Measurements from ENCODE around the gene CDK19. TPM values are rescaled to one million over a fixed set of nuclear protein-coding genes. Genes with fewer than 3 reads are reported as not detected.

CDK19 gene
- total and polyA plus RNA-seq, 2 of the 4 experiments (the other 2 are of a cell fraction) = 6.0 to 6.8 TPM

DNA sequence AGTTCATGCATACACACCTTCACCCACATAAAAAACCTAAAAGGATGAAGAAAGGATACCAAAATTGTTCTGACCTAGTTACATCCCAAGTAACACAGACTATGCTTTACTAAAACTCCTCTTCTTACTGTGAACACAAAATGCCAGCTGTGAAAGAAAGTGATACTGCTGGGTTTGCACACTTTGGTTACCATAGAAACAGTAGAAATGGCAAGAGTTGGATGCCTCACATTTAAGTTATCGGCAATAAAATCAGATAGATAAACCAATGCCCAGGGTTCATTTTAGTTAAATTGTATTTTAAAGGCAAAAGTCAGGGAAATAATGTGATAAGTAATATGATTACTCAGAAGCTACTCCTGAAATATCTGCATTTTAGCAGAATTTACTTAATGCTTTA, 161.9 kb downstream of the CDK19 start:
- no peak overlapping the region for H3K4me3 ChIP-seq (ENCODE audit: insufficient read depth, low read depth, low read length)
- no peaks in the 10 kb centered on the region for H3K79me1 ChIP-seq (ENCODE audit: low read depth in 1 of 2, low read length in 2 of 2)
- no peak overlapping the region for H2BK20ac ChIP-seq (ENCODE audit: low read depth, low read length)
- H4K8ac ChIP-seq (ENCODE audit: low read depth in 2 of 2, low read length in 2 of 2) = no peak overlapping the region
- H3K9ac ChIP-seq (ENCODE audit: low read depth, low read length) = no peak overlapping the region
- CTCF ChIA-PET = no interaction called here
- no peak overlapping the region for H2BK5ac ChIP-seq (ENCODE audit: low read depth, low read length, poor library complexity, severe bottlenecking)
- no peak overlapping the region for H2AK5ac ChIP-seq (ENCODE audit: low read depth, low read length)
- intact Hi-C loops (cut with micrococcal nuclease) = no loop called here
- WGBS, 2 experiments (ENCODE audit: extremely low coverage in 2 of 2, insufficient read length in 1 of 2) = no CpG with 5 or more reads among the region's 1 CpG
- no peaks in the 10 kb centered on the region; the same call in 1 of the 2 replicates for H3K4me1 ChIP-seq (ENCODE audit: control insufficient read depth, insufficient read depth, low read length)
- H3K4me2 ChIP-seq (ENCODE audit: low read depth, low read length) = no peak overlapping the region
- H2AFZ ChIP-seq (replicated peaks; ENCODE audit: low read length, poor library complexity) = no peak overlapping the region
- in situ Hi-C loops (cut with MboI; ENCODE audit: low sequenced_read_pairs) = no loop called here
- no peak overlapping the region for H2AK9ac ChIP-seq (replicated peaks; ENCODE audit: low read depth, low read length, poor library complexity)
- H3K4ac ChIP-seq (ENCODE audit: low read depth, low read length) = no peak overlapping the region
- no peak overlapping the region for H2BK15ac ChIP-seq (ENCODE audit: low read depth, low read length)
- H2BK120ac ChIP-seq (ENCODE audit: low read depth, low read length) = no peak overlapping the region
- no peak for DNase-seq
- dilution Hi-C loops (cut with HindIII; ENCODE audit: low sequenced_read_pairs, unreplicated experiment) = no loop called here
- no TSS peak for BruUV-seq (replicated peaks)
- POLR2A ChIA-PET (ENCODE audit: unreplicated experiment) = no interaction called here
- no peaks in the 10 kb centered on the region for H3K9me1 ChIP-seq (ENCODE audit: insufficient read depth, low read length)
- no peaks in the 10 kb centered on the region for H4K20me1 ChIP-seq (ENCODE audit: insufficient read depth, low read length)
- no peak overlapping the region for H4K91ac ChIP-seq (ENCODE audit: insufficient read depth, low read depth, low read length)
- H3K27ac ChIP-seq (ENCODE audit: insufficient read depth, low read length) = no peak overlapping the region
- H4K5ac ChIP-seq (ENCODE audit: low read depth, low read length) = no peak overlapping the region
- no peak for ATAC-seq (ENCODE audit: low read depth)
- H3K23ac ChIP-seq (ENCODE audit: low read depth, low read length) = no peak overlapping the region
- no peak overlapping the region for H3K14ac ChIP-seq (replicated peaks; ENCODE audit: low read depth, low read length)
- H3K27me3 ChIP-seq (ENCODE audit: control insufficient read depth, insufficient read depth, low read length) = no peaks in the 10 kb centered on the region
- H3K9me3 ChIP-seq (ENCODE audit: control insufficient read depth, insufficient read depth, low read length) = no peaks in the 10 kb centered on the region
- H3K56ac ChIP-seq (ENCODE audit: extremely low read depth, insufficient read depth, low read length) = no peak overlapping the region
- TF ChIP-seq MAZ (IDR thresholded peaks at IDR 0.05; ENCODE audit: borderline replicate concordance, low read depth, low read length) (no peak), BHLHE40 (IDR thresholded peaks at IDR 0.05; ENCODE audit: low read depth, low read length) (no peak), CHD1 (IDR thresholded peaks at IDR 0.05; ENCODE audit: low read depth, low read length) (no peak), MXI1 (IDR thresholded peaks at IDR 0.05; ENCODE audit: borderline replicate concordance, low read depth, low read length) (no peak), SMC3 (IDR thresholded peaks at IDR 0.05; ENCODE audit: low read depth, low read length) (no peak), CEBPB (IDR thresholded peaks at IDR 0.05; ENCODE audit: low read depth, low read length) (no peak), NFE2L2 (IDR thresholded peaks at IDR 0.05; ENCODE audit: low read depth, low read length) (no peak), MAFK (IDR thresholded peaks at IDR 0.05; ENCODE audit: low read depth, low read length) (no peak), ELK1 (IDR thresholded peaks at IDR 0.05; ENCODE audit: borderline replicate concordance, low read depth, low read length) (no peak), RCOR1 (IDR thresholded peaks at IDR 0.05; ENCODE audit: insufficient replicate concordance, low read length) (no peak), POLR2A (IDR thresholded peaks at IDR 0.05; ENCODE audit: low read depth, low read length) (no peak), RFX5 (IDR thresholded peaks at IDR 0.05; ENCODE audit: low read depth, low read length) (no peak), RAD21 (IDR thresholded peaks at IDR 0.05; ENCODE audit: low read length) (no peak), USF2 (IDR thresholded peaks at IDR 0.05; ENCODE audit: low read depth, low read length) (no peak), FOS (IDR thresholded peaks at IDR 0.05; ENCODE audit: low read depth, low read length) (no peak)
- TF ChIP-seq, protein P1, sequence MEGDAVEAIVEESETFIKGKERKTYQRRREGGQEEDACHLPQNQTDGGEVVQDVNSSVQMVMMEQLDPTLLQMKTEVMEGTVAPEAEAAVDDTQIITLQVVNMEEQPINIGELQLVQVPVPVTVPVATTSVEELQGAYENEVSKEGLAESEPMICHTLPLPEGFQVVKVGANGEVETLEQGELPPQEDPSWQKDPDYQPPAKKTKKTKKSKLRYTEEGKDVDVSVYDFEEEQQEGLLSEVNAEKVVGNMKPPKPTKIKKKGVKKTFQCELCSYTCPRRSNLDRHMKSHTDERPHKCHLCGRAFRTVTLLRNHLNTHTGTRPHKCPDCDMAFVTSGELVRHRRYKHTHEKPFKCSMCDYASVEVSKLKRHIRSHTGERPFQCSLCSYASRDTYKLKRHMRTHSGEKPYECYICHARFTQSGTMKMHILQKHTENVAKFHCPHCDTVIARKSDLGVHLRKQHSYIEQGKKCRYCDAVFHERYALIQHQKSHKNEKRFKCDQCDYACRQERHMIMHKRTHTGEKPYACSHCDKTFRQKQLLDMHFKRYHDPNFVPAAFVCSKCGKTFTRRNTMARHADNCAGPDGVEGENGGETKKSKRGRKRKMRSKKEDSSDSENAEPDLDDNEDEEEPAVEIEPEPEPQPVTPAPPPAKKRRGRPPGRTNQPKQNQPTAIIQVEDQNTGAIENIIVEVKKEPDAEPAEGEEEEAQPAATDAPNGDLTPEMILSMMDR (conservative IDR thresholded peaks at IDR 0.05; ENCODE audit: low read depth, low read length) = no peak
- no peaks in the 10 kb centered on the region for H3K36me3 ChIP-seq (ENCODE audit: control insufficient read depth, insufficient read depth, low read length)
- no peak overlapping the region for H3K18ac ChIP-seq (ENCODE audit: low read depth, low read length)

Measured in IMR-90 (cell line).